GM23248 (cell line): ENCODE data around the gene FBXL22.

Source experiments
- EZH2 ChIP-seq: fragments of 200-600 bp; sonication (generic); IDR thresholded peaks from 2 replicates; pipeline ENCODE4 v1.6.1; 2018; ENCODE audit warnings: antibody characterized with exemption, mild to moderate bottlenecking; ENCODE audit not compliant: insufficient read depth, poor library complexity, severe bottlenecking
- EZH2phosphoT487 ChIP-seq: fragments of 200-600 bp; sonication (generic); IDR thresholded peaks from 2 replicates; pipeline ENCODE4 v1.6.1; 2018; ENCODE audit warnings: antibody characterized with exemption, moderate library complexity, mild to moderate bottlenecking, low read depth; ENCODE audit not compliant: insufficient read depth

DNA sequence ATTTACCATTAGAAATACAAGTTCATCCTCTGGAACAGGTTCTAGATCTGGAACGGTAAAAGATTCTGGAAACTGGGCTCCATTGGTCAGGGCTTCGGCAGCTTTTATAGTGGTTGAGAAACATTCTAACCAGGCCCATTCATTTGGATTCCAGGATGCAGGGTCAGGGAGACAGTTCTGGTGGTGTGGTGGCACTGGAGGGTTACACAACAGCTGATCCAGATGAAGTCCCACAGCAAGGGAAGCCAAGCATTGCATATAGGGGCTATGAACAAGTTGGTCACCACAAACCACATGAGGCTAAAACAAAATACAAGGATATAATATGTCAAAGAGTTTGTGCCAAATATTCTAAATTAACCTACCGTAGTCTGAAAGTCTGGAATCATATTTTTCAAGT lies 43.0 kb downstream of the FBXL22 start:
- TF ChIP-seq EZH2phosphoT487, result no peak
- TF ChIP-seq EZH2, result no peak
